ENCODE data around the gene ITGBL1. TPM values are rescaled to one million over a fixed set of nuclear protein-coding genes. Genes with fewer than 3 reads are reported as not detected.

Gene ITGBL1
- total and polyA plus RNA-seq, 2 of the 13 experiments (the other 11 are each of a cell fraction or from before 2014, with no cell fraction given): 0.02 TPM; not detected in 1

DNA sequence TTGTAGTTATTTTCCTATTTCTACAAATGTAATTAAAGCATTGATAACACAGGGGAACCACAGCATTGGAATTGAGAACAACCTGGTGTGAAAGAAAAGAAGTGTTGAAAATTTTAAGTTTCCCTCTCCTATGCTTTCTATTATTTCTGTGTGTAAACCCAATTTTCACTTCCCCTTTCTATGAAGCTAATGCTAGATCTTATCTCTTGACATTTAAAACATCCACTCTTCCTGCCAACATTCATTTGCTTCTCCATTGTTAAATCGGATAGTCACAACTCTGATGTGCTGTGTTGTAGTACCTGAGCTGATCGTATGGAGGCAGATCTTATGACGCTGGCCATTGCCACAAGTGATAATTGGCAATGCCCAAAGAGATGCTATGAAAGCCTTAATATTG lies 203.0 kb downstream of the ITGBL1 start:
- BruUV-seq (replicated peaks): no TSS peak
- WGBS (ENCODE audit: low lambda C conversion rate): 54% methylated on average over 3 of the region's 3 CpGs
- H4K20me1 ChIP-seq (ENCODE audit: insufficient read depth, low read length): no peaks in the 10 kb centered on the region
- H3K79me2 ChIP-seq (ENCODE audit: insufficient read depth, low read length): no peaks in the 10 kb centered on the region
- TF ChIP-seq, protein P1, sequence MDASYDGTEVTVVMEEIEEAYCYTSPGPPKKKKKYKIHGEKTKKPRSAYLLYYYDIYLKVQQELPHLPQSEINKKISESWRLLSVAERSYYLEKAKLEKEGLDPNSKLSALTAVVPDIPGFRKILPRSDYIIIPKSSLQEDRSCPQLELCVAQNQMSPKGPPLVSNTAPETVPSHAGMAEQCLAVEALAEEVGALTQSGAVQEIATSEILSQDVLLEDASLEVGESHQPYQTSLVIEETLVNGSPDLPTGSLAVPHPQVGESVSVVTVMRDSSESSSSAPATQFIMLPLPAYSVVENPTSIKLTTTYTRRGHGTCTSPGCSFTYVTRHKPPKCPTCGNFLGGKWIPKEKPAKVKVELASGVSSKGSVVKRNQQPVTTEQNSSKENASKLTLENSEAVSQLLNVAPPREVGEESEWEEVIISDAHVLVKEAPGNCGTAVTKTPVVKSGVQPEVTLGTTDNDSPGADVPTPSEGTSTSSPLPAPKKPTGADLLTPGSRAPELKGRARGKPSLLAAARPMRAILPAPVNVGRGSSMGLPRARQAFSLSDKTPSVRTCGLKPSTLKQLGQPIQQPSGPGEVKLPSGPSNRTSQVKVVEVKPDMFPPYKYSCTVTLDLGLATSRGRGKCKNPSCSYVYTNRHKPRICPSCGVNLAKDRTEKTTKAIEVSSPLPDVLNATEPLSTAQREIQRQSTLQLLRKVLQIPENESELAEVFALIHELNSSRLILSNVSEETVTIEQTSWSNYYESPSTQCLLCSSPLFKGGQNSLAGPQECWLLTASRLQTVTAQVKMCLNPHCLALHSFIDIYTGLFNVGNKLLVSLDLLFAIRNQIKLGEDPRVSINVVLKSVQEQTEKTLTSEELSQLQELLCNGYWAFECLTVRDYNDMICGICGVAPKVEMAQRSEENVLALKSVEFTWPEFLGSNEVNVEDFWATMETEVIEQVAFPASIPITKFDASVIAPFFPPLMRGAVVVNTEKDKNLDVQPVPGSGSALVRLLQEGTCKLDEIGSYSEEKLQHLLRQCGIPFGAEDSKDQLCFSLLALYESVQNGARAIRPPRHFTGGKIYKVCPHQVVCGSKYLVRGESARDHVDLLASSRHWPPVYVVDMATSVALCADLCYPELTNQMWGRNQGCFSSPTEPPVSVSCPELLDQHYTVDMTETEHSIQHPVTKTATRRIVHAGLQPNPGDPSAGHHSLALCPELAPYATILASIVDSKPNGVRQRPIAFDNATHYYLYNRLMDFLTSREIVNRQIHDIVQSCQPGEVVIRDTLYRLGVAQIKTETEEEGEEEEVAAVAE (CRISPR knock-in tag; IDR thresholded peaks at IDR 0.05; ENCODE audit: borderline replicate concordance): no peak
- no peak for TF ChIP-seq PREB (CRISPR knock-in tag; IDR thresholded peaks at IDR 0.05)
- TF ChIP-seq ZBTB33 (CRISPR knock-in tag; IDR thresholded peaks at IDR 0.05): no peak
- TF ChIP-seq ZBTB7B (CRISPR knock-in tag; IDR thresholded peaks at IDR 0.05): no peak
- TF ChIP-seq HOXA5 (CRISPR knock-in tag; IDR thresholded peaks at IDR 0.05): no peak
- TF ChIP-seq ZSCAN29 (CRISPR knock-in tag; conservative IDR thresholded peaks at IDR 0.05): no peak
- no peak for TF ChIP-seq SRSF4 (IDR thresholded peaks at IDR 0.05; ENCODE audit: low read depth, low read length, poor library complexity, severe bottlenecking)
- no peak for TF ChIP-seq MIER2 (CRISPR knock-in tag; IDR thresholded peaks at IDR 0.05)
- TF ChIP-seq, protein P2, sequence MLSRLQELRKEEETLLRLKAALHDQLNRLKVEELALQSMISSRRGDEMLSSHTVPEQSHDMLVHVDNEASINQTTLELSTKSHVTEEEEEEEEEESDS (CRISPR knock-in tag; IDR thresholded peaks at IDR 0.05; ENCODE audit: borderline replicate concordance): no peak
- TF ChIP-seq KAT2B (IDR thresholded peaks at IDR 0.05; ENCODE audit: borderline replicate concordance, low read depth, low read length): no peak
- H3K4me2 ChIP-seq (ENCODE audit: low read depth, low read length): no peak overlapping the region
- no peak overlapping the region for H3K4me3 ChIP-seq (replicated peaks in 1 of 3; ENCODE audit: insufficient read depth in 1 of 3, low read depth in 2 of 3, low read length in 3 of 3)
- H3K36me3 ChIP-seq (replicated peaks in 1 of 2; ENCODE audit: control insufficient read depth in 1 of 2, insufficient read depth in 2 of 2, low read length in 2 of 2): no peaks in the 10 kb centered on the region
- H3K4me1 ChIP-seq (ENCODE audit: insufficient read depth, low read length): no peaks in the 10 kb centered on the region
- H2AFZ ChIP-seq (ENCODE audit: low read length): no peak overlapping the region
- in situ Hi-C loops (cut with HindIII; ENCODE audit: extremely low pct_ligation_motif_present, low pct_unique_long_range_greater_than_20kb): no loop called here
- ChIA-PET CTCF (ENCODE audit: low intra/inter-chr PET ratio, low total read pairs) (no interaction called here), POLR2A (no interaction called here)
- no peak for ATAC-seq
- H3K9me3 ChIP-seq (ENCODE audit: low read length): no peaks in the 10 kb centered on the region
- FAIRE-seq: no peak
- no peak overlapping the region for H3K27ac ChIP-seq (ENCODE audit: extremely low read length, insufficient read depth, low read length)
- H3K9ac ChIP-seq (ENCODE audit: insufficient read depth, low read depth, low read length): no peak overlapping the region
- no peaks in the 10 kb centered on the region for H3K27me3 ChIP-seq (ENCODE audit: control insufficient read depth in 1 of 2, insufficient read depth in 2 of 2, low read length in 2 of 2)
- intact Hi-C loops (cut with micrococcal nuclease; ENCODE audit: unreplicated experiment): no loop called here
- DNase-seq (ENCODE audit: low spot score): no peak

Measured in HepG2 (cell line).